GM19324 (cell line): ENCODE data around the gene RAD51AP2.
"Not testable (repeated sequence)": the region's sequence is repeated elsewhere in the genome, so short reads cannot be mapped to it uniquely, and the experiment has no call there.

Experiments used
- ATAC-seq: cut with Tn5 transposase; IDR thresholded peaks from one replicate; pipeline ENCODE4 v1.9.1; 2021; ENCODE audit warnings: mild to moderate bottlenecking, moderate library complexity; ENCODE audit not compliant: unreplicated experiment, low FRiP score

RAD51AP2 gene

DNA sequence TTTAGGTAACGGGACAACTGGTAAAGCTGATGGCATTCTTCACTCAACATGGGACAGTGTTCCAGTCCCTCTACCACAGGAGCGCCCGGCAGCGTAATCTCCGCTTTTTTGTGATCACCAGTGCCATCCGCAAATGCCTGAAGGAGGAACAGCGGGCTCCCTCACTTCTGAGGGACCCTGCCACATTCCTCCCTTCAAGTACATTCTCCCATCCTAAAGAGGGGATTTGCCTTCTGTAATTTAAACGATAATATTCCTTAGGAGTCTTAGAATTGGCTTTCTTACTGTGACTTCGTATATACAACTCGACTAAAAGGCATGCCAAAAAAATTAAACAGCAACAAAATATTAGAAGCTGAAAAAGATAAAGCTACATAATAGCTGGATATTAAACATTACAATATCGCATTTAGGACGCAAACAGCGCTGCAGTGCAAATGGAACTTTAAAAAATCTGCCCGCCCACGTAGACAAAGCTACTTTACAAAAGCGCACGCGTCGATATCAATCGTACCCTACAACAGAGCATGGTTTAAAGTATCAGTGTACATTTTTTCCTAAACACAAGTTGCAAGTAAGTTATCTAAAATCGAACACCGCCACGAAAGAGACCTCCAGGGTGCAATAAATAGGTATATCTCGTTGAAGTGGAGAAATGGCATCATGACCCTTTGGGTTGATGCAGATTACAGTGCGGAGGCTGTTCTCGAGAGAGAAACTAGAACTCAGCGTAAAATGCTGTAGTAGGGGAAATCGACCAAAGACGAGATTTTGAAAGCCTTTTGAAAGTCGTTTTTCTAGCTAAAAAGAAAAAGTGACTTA is 20.0 kb upstream of the RAD51AP2 start:
- no peak for ATAC-seq

DNA sequence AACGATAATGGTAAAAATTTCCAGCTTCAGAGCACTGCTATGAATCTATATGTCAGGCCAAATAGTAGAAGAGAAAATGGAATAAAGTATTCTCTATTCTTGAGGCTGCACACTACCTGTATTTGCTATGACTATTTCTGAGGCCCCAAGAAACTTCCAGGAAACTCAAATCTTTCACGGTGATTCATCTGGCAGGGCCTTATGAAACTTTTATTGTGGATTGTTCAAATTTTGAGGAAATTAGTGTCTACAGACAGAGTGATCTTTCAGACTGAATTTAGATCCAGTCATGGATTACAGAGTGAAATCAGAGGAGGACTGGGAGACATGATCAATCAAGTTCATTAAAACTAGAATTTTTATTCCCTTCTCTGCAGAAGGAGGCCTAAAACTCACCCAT is 18.2 kb upstream of the RAD51AP2 start:
- no peak for ATAC-seq

DNA sequence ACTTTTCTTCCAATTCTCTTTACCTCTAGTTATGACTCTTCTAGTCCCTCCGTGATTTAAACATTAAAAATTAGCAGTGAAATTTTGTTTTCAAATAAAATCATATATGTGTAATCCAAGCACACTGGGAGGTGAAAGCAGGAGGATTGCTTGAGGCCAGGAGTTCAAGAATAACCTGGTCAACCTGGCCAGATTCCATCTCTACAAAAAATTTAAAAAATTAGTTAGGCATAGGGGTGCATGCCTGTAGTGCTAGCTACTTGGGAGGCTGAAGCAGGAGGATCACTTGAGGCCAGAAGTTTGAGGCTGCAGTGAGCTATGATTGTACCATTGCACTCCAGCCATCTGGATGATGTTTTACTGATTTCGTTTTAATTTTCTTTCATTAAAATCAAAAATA is 15.3 kb upstream of the RAD51AP2 start:
- ATAC-seq: no peak

DNA sequence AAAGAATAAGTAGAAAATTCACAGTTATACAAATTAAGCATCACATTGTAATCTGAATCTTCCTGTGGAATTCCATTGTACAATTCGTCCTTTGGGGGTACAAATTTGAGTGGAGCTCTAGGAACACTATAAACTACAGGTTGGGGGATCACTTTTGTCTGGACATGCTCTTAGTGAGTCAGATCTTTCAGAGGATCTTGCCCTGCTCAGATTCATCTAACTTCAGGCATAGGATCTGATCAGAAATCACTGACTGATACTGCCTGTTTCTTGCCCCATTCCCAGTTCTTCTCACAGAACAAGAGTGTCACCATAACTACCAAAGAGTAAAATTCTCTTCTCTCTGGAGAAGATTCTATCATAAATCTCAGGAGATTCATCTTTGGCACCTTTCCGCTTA is 11.5 kb upstream of the RAD51AP2 start:
- ATAC-seq: no peak

DNA sequence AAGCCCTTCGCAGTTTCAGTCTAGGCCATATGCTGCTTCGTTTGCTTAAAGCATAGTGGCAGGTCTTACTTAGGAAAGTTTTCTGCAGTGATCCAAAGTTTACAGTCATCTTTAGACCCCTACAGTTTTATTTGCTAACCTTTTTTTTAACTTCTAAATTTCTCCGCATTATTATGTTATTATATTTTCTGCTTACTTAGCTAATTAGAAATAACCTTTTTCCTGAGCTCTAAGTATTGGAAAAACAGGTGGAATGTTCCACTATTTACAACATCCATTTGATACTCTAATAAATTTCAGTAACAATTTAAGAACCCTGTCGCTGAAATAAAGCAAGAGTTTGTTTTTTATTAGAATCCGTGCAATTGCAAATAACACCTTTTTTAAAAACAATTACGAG is 4.1 kb upstream of the RAD51AP2 start:
- ATAC-seq: no peak

DNA sequence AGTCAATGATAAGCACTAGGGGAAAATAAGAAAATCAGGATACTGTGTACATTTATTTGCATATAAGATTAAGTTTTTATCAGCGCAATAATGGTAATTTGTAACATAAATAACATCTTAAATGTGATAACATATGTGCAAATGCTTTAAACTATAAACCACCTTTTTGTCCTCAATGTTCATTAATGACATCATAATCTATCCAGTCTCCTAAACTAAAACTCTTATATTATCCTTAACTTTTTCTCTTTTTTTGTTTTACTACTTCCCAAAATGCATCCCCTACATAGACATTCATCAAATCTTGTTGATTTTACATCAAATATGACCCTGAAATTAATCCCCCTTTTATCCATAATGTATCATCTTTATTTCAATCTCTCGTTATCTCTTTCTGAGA is 3.4 kb upstream of the RAD51AP2 start:
- no peak for ATAC-seq

DNA sequence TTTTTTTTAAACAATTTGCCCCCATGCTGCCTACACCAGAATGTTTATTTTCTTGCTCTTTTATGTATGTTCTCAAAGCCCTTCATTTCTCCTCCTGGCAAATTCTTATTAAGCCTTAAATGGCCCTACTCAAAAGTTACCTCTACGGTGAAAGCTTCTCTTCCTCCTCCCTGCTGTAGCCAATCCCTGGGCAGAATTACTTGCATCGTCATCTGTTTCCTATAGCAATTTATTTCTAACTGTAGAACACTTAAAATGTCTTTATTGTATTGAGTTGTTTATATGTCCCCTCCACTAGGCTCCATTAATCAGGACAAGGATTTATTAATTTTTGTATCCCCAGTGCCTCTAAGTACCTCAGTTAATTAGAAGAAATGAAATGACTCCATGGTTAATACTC is 2.5 kb upstream of the RAD51AP2 start:
- no peak for ATAC-seq

DNA sequence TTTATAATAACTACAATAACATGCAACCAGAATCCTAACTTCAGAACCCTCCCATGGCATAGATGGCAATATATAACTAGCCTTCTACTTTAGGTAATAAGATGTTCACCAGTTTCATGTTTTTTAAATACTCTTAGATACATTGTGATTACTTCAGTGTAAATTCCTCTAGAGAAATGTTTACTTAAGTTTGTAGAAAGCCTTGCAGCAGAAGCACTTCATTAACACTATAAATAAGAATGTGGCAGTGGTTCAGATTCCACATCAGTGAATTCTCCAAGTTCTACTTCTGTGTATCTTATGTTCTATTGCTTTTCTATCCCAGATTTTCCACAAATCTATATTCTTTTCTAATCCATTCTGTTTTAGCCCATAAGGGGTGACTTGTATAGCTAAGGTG is 1.2 kb upstream of the RAD51AP2 start:
- ATAC-seq: no peak

DNA sequence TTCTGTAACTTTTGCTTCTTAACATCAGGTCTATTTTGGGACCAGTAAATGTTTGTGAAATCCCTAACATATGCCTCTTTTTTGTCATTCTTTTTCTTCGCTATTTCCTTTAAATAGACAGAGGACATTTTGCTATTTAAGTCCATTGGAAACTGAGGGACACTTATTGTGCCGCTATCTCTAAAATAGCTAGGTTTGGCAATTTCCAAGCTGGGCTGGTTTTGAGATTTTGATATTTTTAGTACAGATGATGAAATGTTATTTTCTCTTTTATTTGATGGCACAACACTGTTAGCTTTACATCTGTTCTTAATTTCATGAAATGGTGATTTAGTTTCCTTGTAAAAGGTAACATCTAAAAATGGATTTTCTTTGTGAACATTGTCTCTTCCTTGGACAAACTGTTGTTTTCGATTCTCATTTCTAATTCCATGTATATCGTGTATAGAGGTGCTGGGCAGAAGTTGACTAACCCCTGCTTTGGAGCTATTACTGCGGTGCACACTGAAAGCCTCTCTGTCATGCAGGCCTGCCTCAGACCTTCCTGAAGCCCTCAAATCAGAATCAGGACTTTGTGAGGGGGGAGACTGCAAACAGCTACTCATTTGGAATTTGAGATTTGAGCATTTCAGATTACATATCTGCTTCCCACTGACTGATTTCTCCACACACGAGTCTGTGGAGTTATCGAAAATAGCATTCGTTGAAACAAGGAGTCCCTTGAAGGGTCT is 594 bp downstream of the RAD51AP2 start:
- peak; percentile 7 for ATAC-seq

DNA sequence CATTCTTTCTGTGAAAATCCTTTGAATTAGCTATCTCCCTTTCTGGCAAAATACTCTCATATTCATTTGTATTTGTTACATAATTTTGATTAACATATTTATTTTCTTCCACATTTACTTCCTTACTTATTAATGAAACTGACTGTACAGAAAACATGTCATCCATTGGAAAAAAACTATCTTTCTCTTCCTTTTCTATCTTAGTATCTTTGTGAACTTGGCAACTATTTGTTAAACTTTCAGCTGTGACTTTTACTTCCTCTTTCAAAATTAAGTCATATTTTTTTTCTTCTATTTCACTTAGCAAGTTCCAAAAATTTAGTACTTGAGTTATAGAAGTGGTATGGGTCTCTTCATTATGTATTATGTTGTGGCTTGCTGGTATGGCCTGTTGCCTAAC is 2.6 kb downstream of the RAD51AP2 start:
- ATAC-seq: no peak

DNA sequence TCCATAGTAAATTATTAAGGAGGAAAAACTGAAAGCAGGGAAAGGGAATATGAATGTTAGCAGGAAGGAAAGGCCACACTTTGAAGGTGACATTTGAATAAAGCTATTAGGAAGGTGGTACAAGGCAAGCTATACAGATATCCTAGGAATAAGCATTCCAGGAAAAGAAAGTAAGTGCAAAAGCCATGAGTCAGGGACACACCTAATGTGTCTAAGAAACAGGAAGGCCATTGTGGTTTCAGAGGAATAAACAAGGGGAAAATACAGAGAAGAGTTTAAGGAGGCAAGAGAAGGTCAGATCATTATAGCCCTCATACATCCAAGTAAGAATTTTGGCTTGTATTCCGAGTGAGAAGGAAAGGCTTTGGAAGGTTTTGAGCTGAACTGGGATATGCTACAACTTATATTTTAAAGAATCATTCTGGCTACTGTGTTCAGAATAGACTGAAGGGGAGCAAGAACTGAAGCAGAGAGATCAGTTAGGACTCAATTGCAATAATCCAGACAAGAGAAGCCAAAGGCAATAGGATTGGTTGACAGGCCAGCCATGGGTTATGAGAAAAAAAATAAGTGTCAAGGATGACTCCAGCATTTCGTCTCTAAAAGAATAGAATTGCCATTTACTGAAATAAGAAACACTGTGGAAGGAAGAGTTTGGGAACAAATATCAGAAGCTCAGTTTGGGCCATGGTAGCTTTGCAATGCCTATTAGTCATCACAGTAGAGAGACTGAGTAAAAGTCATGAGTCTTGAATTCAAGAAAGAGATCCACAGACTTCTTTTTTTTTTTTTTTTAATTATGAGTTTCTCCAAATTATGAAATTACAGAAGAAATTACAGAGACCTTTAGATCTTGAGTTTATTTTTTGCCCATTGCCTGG is 11.3 kb downstream of the RAD51AP2 start:
- ATAC-seq: no peak

DNA sequence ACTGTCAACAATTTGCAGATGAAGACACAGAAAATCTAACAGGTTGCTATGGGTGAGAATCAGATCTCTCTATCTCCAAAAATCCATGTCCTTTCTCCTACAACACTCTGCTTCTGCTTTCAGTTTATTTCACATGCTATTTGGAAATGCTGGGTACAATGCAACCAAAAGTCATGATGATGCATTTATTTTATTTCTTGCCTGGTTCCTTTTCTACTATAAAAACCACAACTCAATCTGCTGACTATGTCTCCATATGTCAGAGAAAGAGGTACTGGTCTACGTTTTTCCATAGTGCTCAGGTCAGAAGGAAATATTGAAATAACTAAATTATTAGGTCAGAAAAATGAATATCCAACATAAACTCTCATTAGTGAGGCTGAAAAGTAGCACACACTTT is 20.5 kb downstream of the RAD51AP2 start:
- ATAC-seq: no peak

DNA sequence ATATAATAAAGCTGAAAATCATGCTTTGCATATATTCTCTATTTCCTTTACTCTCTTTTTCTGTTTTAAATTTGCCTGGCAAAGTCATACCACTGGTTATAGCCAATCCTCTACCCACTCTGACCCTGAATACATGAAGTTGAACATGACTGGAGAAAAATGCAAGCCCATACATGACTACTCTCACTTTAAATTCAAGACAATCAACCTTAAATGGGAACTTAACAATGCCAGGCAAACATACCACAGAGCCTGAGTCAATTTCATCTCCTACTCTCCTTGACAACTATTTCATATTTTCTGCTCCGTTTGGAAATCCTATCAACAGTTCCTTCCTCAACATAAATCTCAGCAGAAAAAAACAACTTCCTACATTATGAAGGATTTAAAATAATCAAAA is 22.6 kb downstream of the RAD51AP2 start:
- no peak for ATAC-seq

DNA sequence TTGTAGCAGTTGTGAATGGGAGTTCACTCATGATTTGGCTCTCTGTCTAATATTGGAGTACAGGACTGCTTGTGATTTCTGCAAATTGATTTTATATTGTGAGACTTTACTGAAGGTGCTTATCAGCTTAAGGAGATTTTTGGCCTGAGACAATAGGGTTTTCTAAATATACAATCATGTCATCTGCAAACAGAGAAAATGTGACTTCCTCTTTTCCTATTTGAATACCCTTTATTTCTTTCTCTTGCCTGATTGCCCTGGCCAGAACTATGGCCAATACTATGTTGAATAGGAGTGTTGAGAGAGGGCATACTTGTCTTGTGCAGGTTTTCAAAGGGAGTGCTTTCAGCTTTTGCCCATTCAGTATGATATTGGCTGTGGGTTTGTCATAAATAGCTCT is 28.1 kb downstream of the RAD51AP2 start:
- not testable (repeated sequence) for ATAC-seq

DNA sequence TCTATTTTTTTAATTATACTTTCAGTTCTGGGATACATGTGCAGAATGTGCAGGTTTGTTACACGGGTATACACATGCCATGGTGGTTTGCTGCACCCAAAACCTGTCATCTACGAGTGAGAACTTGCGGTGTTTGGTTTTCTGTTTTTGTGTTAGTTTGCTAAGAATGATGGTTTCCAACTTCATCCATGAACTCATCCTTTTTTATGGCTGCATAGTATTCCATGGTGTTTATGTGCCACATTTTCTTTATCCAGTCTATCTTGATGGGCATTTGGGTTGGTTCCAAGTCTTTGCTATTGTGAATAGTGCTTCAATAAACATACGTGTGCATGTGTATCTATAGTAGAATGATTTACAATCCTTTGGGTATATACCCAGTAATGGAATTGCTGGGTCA is 29.6 kb downstream of the RAD51AP2 start:
- not testable (repeated sequence) for ATAC-seq

DNA sequence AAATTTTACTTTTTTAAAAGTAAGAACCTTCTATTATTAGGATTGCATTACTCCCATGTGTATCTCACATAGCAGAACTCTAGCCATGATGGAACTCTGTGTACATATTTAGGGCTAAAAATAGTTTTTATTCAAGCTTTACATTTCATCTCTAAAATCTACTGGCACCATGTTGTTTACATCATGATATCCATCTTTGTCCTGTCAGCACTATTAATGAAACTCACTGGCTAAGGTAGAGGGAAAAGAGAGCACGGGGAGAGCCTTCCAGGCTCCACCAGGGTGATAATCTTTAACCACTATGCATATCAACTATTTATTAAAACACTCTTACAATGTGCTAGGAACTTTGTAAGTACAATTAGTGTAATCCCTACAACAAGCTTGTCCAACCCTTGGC is 34.7 kb downstream of the RAD51AP2 start:
- ATAC-seq: no peak

DNA sequence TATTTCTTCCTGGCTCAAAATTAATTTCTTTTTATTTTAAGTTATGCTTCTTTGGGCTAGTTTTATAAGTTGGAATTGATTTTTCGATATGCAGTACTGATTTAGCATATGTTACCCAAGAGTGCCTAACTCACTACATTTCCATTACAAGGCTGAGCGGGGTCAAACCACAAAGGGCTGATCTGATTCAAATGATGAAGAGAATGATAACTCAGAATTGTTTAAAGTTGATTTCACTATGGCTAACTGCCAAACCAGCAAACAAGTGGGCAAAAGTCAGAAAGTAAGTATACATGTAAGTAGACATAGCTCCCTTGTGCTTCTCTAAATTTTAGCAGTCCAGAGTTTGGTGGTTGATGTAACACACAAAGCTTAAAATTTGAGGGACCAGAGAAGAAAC is 35.6 kb downstream of the RAD51AP2 start:
- no peak for ATAC-seq

DNA sequence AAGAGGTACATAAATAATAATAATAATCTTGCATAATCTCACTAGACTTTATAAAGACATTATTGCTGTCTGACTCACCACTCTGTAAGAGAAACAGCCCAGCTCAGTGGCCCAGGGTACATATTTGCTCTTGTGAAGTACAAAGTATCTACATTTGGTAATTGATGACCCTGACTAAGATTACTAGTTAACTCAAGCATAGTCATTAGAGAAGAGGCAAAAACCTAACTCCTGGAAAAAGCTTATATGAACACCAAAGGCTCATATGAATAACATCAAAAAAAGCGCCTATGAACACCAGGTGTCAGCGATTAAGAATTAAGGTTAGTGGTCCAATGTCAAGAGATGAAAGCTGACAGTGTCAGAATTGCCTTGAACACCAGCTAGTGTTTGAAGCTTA is 38.4 kb downstream of the RAD51AP2 start:
- ATAC-seq: no peak

DNA sequence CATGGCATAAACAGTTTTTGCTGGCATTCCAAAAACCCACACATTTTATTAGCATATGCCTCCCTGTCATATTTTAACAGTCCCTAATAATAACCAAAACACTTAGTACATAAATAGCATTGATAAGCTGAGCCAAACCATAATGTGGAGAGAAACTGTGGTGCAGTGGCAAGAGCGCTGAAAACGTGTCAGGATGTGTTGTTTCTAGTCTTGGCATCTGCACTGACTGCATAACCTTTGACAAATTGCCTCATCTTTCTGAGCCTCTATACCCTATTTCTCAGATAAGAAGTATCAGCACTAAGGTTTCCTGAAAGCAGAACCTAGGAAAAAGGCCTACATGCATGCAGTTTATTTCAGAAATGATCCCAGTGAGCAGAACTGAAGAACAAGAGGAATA is 41.4 kb downstream of the RAD51AP2 start:
- ATAC-seq: no peak

DNA sequence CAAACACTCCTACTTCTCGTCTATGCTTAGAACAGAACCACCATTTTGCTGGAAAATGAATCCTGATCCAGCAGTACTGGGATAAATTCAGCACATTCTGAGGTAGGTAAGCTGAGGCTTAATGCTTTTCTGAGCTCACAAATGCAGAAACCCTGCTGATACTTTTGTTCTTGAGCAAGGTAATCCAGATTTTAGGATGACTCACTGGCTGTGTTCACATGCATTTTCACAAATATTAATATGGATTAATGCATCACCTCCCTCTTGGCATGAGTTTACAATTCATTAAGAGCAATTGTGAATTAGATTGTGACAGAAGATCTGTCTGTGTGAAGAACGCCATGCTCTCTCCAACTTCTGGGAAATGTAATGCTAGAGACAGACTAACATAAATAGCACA is 42.2 kb downstream of the RAD51AP2 start:
- no peak for ATAC-seq

DNA sequence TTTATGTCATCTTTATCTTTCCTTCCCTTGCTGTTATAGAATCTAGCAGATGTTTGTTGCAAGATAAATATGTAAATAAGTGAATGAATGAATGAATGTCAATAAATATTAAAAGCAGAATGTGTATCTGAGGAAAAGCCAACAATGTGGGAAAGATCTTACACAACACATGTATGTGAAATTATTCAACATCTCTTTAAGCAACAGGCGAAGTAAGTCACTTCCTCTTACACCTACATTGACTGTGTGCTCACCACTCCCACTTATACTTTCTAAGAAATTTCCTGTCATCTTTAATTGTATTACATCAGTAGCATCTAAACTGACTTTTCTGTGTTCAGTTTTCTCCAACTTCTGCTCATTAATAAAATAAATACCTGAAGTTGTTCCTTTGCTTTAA is 43.0 kb downstream of the RAD51AP2 start:
- no peak for ATAC-seq
